ENCODE results near the gene PARVB. TPM values are rescaled to one million over a fixed set of nuclear protein-coding genes. Genes with fewer than 3 reads are reported as not detected.

Gene PARVB
- total RNA-seq, 1 experiment from 2014 or later: 35.3 TPM

DNA sequence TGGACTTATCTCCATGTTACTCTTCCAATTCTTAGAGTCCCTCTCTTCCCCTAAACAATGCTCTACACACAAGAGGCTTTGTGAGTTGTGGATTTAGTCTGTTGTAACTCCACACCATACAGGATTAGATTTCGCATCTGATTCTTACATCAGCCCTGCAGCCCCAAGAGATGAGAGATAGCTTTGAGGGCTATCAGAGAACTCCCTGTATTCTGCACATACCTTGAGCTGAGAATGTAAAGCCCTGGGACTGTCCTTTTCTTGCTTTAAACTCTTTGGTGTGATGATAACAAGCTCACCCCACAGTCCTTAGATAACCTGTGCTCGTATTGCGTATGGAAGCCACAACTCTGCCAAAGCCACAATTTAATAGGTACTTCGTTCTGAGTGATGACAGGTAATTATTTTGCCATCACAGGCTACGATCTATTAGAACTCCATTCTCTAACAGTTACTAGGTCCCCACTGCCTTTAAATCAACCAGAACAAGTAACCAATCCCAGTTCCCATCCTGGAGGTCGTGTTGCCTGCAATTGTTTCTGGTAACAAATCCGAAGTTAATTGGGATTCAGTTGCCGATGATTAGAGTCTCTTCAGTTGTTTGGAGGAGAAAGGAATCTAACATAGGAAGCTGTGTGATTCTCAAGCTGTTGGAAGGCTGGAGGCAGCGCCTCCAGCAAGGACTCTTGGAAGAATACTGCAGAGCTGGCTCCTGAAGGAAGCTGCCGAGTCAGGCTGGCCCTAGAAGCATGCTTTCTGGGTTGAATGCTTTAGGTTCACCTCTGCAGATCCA, 155.3 kb downstream of the PARVB start:
- no peaks in the 10 kb centered on the region for H3K9me3 ChIP-seq (ENCODE audit: insufficient read depth, low read depth)
- no peak overlapping the region for H3K4me2 ChIP-seq
- H3K27me3 ChIP-seq (ENCODE audit: insufficient read depth, low read depth): peaks cover 45% of the 10 kb centered on the region; the same call in 1 of the 2 replicates
- H4K20me1 ChIP-seq (ENCODE audit: insufficient read depth): no peaks in the 10 kb centered on the region
- H3K4me1 ChIP-seq (replicated peaks; ENCODE audit: insufficient read depth): no peaks in the 10 kb centered on the region
- H3K4me3 ChIP-seq: no peak overlapping the region
- CTCF ChIA-PET: no interaction called here
- H3F3A ChIP-seq (ENCODE audit: insufficient read depth, low read depth): no peaks in the 10 kb centered on the region
- no peaks in the 10 kb centered on the region for H3K9me2 ChIP-seq (ENCODE audit: insufficient read depth)
- H2AFZ ChIP-seq: no peak overlapping the region
- BruUV-seq (replicated peaks): no TSS peak
- TF ChIP-seq EZH2 (IDR thresholded peaks at IDR 0.05; ENCODE audit: low read depth): no peak
- TF ChIP-seq, protein P1, sequence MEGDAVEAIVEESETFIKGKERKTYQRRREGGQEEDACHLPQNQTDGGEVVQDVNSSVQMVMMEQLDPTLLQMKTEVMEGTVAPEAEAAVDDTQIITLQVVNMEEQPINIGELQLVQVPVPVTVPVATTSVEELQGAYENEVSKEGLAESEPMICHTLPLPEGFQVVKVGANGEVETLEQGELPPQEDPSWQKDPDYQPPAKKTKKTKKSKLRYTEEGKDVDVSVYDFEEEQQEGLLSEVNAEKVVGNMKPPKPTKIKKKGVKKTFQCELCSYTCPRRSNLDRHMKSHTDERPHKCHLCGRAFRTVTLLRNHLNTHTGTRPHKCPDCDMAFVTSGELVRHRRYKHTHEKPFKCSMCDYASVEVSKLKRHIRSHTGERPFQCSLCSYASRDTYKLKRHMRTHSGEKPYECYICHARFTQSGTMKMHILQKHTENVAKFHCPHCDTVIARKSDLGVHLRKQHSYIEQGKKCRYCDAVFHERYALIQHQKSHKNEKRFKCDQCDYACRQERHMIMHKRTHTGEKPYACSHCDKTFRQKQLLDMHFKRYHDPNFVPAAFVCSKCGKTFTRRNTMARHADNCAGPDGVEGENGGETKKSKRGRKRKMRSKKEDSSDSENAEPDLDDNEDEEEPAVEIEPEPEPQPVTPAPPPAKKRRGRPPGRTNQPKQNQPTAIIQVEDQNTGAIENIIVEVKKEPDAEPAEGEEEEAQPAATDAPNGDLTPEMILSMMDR (conservative IDR thresholded peaks at IDR 0.05): no peak
- H3K36me3 ChIP-seq (ENCODE audit: low read depth): no peaks in the 10 kb centered on the region
- no peak overlapping the region for H3K27ac ChIP-seq
- DNase-seq: no peak
- intact Hi-C loops (cut with micrococcal nuclease; ENCODE audit: unreplicated experiment): no loop called here
- POLR2A ChIA-PET (ENCODE audit: unreplicated experiment): no interaction called here
- no peaks in the 10 kb centered on the region for H3K79me2 ChIP-seq (ENCODE audit: low read depth)

DNA sequence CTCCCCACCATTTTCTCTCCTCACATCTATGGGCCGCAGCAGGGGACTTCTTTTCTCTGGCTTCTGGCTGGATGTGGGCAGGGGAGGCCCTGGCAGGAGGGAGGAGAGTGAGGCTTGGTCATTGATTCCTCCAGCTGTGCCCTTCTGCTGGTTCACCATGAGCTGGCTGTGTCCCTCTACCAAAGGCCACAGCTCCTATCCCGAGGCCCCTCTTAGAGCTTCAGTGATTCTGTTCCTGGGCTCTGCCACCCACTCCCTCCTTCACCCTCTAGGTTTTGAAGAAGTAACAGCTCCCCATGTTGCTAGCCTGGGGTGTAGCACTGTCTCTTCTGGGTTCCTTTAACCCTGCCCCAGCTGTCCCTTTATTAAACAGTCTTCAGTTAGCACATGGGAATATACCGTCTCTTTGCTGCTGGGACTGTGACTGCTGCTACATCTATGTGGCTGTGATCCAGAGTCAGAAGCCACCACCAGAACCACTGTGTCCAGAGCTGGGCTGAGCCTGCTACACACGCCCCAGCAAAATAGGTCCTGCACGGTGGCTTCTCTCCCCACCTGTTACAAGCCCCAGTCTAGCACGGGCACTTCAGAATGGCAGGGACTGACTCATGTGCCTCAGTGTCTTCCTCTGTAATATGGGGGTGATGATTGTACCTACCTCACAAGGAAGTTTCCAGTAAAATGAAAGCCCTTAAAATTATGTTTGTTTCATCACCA, 156.0 kb downstream of the PARVB start:
- BruUV-seq (replicated peaks): no TSS peak
- no peak overlapping the region for H3K27ac ChIP-seq
- no peak for DNase-seq
- H2AFZ ChIP-seq: no peak overlapping the region
- peaks cover 53% of the 10 kb centered on the region; the same call in 1 of the 2 replicates for H3K27me3 ChIP-seq (ENCODE audit: insufficient read depth, low read depth)
- no peaks in the 10 kb centered on the region for H3K79me2 ChIP-seq (ENCODE audit: low read depth)
- H3K9me2 ChIP-seq (ENCODE audit: insufficient read depth): no peaks in the 10 kb centered on the region
- H3K36me3 ChIP-seq (ENCODE audit: low read depth): no peaks in the 10 kb centered on the region
- no peaks in the 10 kb centered on the region for H3F3A ChIP-seq (ENCODE audit: insufficient read depth, low read depth)
- TF ChIP-seq, protein P1 (conservative IDR thresholded peaks at IDR 0.05): no peak
- TF ChIP-seq EZH2 (IDR thresholded peaks at IDR 0.05; ENCODE audit: low read depth): no peak
- intact Hi-C loops (cut with micrococcal nuclease; ENCODE audit: unreplicated experiment): no loop called here
- no peak overlapping the region for H3K4me2 ChIP-seq
- H3K4me1 ChIP-seq (replicated peaks; ENCODE audit: insufficient read depth): no peaks in the 10 kb centered on the region
- ChIA-PET CTCF (no interaction called here), POLR2A (ENCODE audit: unreplicated experiment) (no interaction called here)
- no peaks in the 10 kb centered on the region for H4K20me1 ChIP-seq (ENCODE audit: insufficient read depth)
- H3K9me3 ChIP-seq (ENCODE audit: insufficient read depth, low read depth): no peaks in the 10 kb centered on the region
- H3K4me3 ChIP-seq: no peak overlapping the region

DNA sequence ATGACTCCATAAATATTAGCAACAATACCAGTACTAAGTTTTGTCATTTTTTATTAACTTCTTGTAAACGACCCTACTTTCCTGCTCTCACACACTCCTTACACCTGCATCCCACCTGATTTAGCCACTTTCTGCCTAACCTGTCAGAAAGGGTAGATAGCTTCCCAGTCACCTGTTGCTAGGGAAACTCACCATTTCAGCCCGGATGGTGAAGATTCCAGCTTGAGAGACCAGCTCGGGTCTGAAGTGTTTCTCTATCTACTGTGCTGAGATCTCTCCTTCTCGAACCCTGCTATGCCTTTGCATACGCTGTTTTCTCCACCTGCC, 156.6 kb downstream of the PARVB start, which contains the start of gene PARVG:
Gene PARVG (plus strand): TSS at position 220 of the 327 bp plus-strand sequence. CDS start 2,405 bp downstream, outside the sequence.
- no TSS peak for BruUV-seq (replicated peaks)
- TF ChIP-seq, protein P1 (conservative IDR thresholded peaks at IDR 0.05): no peak
- TF ChIP-seq EZH2 (IDR thresholded peaks at IDR 0.05; ENCODE audit: low read depth): no peak
- Histone ChIP-seq H3K9me2 (ENCODE audit: insufficient read depth) (no peaks in the 10 kb centered on the region), H3K9me3 (ENCODE audit: insufficient read depth, low read depth) (no peaks in the 10 kb centered on the region), H2AFZ (no peak within 1 kb of the TSS), H3K27ac (no peak within 1 kb of the TSS), H3K4me2 (no peak within 1 kb of the TSS), H3K27me3 (ENCODE audit: insufficient read depth, low read depth) (peaks cover 56% of the 10 kb centered on the region; the same call in 1 of the 2 replicates), H4K20me1 (ENCODE audit: insufficient read depth) (no peaks in the 10 kb centered on the region), H3K4me3 (no peak within 1 kb of the TSS), H3K4me1 (replicated peaks; ENCODE audit: insufficient read depth) (no peaks in the 10 kb centered on the region), H3K36me3 (ENCODE audit: low read depth) (no peaks in the 10 kb centered on the region), H3K79me2 (ENCODE audit: low read depth) (no peaks in the 10 kb centered on the region), H3F3A (ENCODE audit: insufficient read depth, low read depth) (no peaks in the 10 kb centered on the region)
- intact Hi-C loops (cut with micrococcal nuclease; ENCODE audit: unreplicated experiment): no loop called here
- CTCF ChIA-PET: interaction anchor here (0.5 kb wide), 1 partner anchor 157 kb away, joined by 5 read pairs; the partner anchor contains the start of gene PARVB
- DNase-seq: no peak
- POLR2A ChIA-PET (ENCODE audit: unreplicated experiment): no interaction called here
